ENCODE measurements around the gene GOLGA6L1. TPM values are rescaled to one million over a fixed set of nuclear protein-coding genes. Genes with fewer than 3 reads are reported as not detected.
"Not testable (repeated sequence)": the region's sequence is repeated elsewhere in the genome, so short reads cannot be mapped to it uniquely, and the experiment has no call there.

Gene GOLGA6L1
- total RNA-seq, 1 experiment from 2014 or later = not detected

DNA sequence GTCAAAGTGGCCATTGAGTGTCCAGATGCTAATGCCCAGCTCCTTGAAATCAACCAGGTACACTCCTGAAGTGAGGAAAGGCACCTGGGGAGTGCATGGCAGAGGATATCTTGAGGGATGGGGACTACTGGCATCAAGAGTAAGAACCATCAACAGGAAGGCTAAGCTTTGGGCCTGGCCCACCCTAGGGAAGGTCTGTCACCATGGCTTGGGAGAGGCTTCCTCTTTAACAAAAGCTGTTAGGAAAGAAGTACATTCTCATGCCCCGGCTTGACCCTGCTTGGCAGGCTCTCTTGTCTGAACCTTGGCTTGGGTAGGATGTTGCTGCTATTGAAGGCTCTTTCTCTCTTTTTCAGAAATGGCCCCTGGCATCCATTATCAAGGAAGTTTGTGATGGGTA, 53.5 kb downstream of the GOLGA6L1 start:
- peaks cover 6% of the 10 kb centered on the region; the same call in 1 of the 2 replicates for H3K27me3 ChIP-seq (ENCODE audit: control insufficient read depth, insufficient read depth, low read length)
- H3K27ac ChIP-seq (ENCODE audit: low read length) = no peak overlapping the region
- no peak for DNase-seq (ENCODE audit: low read depth, low spot score)
- no peak overlapping the region for H3K4me3 ChIP-seq (ENCODE audit: low read depth in 2 of 2, low read length in 2 of 2)
- H3K36me3 ChIP-seq (ENCODE audit: control insufficient read depth, insufficient read depth, low read length) = no peaks in the 10 kb centered on the region
- ChIA-PET CTCF (no interaction called here), POLR2A (no interaction called here)
- H3K4me1 ChIP-seq (ENCODE audit: control insufficient read depth, insufficient read depth, low read length) = no peaks in the 10 kb centered on the region
- in situ Hi-C loops (cut with HindIII; ENCODE audit: low pct_unique_long_range_greater_than_20kb, low sequenced_read_pairs) (no loop called here), intact Hi-C loops (cut with micrococcal nuclease; ENCODE audit: unreplicated experiment) (no loop called here)
- ATAC-seq = no peak
- no peaks in the 10 kb centered on the region for H3K9me3 ChIP-seq (ENCODE audit: control insufficient read depth, insufficient read depth, low read depth, low read length)
- BruUV-seq (replicated peaks) = no TSS peak
- TF ChIP-seq TCF7L2 (IDR thresholded peaks at IDR 0.05; ENCODE audit: low read depth, low read length) (no peak), POLR2AphosphoS5 (IDR thresholded peaks at IDR 0.05; ENCODE audit: low read depth, low read length) (no peak), SIN3A (IDR thresholded peaks at IDR 0.05; ENCODE audit: borderline replicate concordance, insufficient read depth, low read depth, low read length) (no peak)
- TF ChIP-seq, protein P1, sequence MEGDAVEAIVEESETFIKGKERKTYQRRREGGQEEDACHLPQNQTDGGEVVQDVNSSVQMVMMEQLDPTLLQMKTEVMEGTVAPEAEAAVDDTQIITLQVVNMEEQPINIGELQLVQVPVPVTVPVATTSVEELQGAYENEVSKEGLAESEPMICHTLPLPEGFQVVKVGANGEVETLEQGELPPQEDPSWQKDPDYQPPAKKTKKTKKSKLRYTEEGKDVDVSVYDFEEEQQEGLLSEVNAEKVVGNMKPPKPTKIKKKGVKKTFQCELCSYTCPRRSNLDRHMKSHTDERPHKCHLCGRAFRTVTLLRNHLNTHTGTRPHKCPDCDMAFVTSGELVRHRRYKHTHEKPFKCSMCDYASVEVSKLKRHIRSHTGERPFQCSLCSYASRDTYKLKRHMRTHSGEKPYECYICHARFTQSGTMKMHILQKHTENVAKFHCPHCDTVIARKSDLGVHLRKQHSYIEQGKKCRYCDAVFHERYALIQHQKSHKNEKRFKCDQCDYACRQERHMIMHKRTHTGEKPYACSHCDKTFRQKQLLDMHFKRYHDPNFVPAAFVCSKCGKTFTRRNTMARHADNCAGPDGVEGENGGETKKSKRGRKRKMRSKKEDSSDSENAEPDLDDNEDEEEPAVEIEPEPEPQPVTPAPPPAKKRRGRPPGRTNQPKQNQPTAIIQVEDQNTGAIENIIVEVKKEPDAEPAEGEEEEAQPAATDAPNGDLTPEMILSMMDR (IDR thresholded peaks at IDR 0.05) = no peak
- TF ChIP-seq, protein P2, sequence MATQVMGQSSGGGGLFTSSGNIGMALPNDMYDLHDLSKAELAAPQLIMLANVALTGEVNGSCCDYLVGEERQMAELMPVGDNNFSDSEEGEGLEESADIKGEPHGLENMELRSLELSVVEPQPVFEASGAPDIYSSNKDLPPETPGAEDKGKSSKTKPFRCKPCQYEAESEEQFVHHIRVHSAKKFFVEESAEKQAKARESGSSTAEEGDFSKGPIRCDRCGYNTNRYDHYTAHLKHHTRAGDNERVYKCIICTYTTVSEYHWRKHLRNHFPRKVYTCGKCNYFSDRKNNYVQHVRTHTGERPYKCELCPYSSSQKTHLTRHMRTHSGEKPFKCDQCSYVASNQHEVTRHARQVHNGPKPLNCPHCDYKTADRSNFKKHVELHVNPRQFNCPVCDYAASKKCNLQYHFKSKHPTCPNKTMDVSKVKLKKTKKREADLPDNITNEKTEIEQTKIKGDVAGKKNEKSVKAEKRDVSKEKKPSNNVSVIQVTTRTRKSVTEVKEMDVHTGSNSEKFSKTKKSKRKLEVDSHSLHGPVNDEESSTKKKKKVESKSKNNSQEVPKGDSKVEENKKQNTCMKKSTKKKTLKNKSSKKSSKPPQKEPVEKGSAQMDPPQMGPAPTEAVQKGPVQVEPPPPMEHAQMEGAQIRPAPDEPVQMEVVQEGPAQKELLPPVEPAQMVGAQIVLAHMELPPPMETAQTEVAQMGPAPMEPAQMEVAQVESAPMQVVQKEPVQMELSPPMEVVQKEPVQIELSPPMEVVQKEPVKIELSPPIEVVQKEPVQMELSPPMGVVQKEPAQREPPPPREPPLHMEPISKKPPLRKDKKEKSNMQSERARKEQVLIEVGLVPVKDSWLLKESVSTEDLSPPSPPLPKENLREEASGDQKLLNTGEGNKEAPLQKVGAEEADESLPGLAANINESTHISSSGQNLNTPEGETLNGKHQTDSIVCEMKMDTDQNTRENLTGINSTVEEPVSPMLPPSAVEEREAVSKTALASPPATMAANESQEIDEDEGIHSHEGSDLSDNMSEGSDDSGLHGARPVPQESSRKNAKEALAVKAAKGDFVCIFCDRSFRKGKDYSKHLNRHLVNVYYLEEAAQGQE (IDR thresholded peaks at IDR 0.05; ENCODE audit: insufficient read depth in 1 of 2, low read depth in 2 of 2, low read length in 1 of 2) = no peak

DNA sequence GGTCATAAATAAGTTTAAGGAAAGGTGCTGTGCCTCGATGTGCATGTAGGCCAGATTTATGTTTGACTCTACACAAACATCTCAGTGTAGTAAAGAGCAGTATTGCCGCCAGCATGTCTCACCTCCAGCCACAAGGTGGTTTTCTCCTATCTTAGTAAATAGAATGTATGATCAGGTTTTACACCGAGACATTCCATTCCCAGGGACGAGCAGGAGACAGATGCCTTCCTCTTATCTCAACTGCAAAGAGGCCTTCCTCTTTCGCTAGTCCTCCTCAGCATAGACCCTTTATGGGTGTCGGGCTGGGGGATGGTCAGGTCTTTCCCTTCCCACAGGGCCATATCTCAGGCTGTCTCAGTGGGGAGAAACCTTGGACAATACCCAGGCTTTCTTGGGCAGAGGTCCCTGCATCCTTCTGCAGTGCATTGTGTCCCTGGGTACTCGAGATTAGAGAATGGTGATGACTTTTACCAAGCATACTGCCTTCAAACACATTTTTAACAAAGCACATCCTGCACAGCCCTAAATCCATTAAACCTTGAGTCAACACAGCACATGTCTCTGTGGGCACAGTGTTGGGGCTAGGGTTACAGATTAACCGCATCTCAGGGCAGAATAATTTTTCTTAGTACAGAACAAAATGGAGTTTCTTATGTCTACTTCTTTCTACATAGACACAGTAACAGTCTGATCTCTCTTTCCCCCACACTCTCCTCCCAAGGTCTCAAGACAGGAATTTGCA, 54.5 kb downstream of the GOLGA6L1 start:
- H3K4me3 ChIP-seq (ENCODE audit: low read depth in 2 of 2, low read length in 2 of 2); H3K9me3 ChIP-seq (ENCODE audit: control insufficient read depth, insufficient read depth, low read depth, low read length); CTCF ChIA-PET; H3K27ac ChIP-seq (ENCODE audit: low read length); H3K4me1 ChIP-seq (ENCODE audit: control insufficient read depth, insufficient read depth, low read length); POLR2A ChIA-PET; H3K36me3 ChIP-seq (ENCODE audit: control insufficient read depth, insufficient read depth, low read length); BruUV-seq (replicated peaks); ATAC-seq; H3K27me3 ChIP-seq (ENCODE audit: control insufficient read depth, insufficient read depth, low read length); DNase-seq (ENCODE audit: low read depth, low spot score); intact Hi-C loops (cut with micrococcal nuclease; ENCODE audit: unreplicated experiment); in situ Hi-C loops (cut with HindIII; ENCODE audit: low pct_unique_long_range_greater_than_20kb, low sequenced_read_pairs): not testable (repeated sequence)

DNA sequence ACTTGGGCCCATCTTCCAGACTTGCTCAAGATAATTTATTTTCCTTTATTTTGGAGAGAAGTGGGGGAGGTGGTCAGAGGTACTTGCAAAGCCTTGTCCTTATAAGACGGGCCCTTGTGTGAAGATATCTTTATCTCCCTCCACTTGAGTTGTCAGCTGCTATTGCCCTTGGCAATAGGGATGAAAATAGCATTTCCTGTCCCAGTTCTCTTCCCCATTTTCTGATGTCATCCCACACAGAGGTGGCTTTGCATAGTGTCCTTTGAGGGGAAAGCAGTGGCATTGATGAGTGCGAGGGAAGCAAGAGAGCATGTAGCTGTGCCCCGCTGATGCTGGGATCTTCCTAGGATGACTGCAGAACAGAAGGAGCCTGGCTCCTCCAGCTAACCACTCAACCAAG, 55.4 kb downstream of the GOLGA6L1 start:
- CTCF ChIA-PET = no interaction called here
- POLR2A ChIA-PET = no interaction called here
- TF ChIP-seq, protein P1 (IDR thresholded peaks at IDR 0.05) = no peak
- TF ChIP-seq, protein P2 (IDR thresholded peaks at IDR 0.05; ENCODE audit: insufficient read depth in 1 of 2, low read depth in 2 of 2, low read length in 1 of 2) = no peak
- TF ChIP-seq POLR2AphosphoS5 (IDR thresholded peaks at IDR 0.05; ENCODE audit: low read depth, low read length) = no peak
- TF ChIP-seq SIN3A (IDR thresholded peaks at IDR 0.05; ENCODE audit: borderline replicate concordance, insufficient read depth, low read depth, low read length) = no peak
- TF ChIP-seq TCF7L2 (IDR thresholded peaks at IDR 0.05; ENCODE audit: low read depth, low read length) = no peak
- Histone ChIP-seq H3K36me3 (ENCODE audit: control insufficient read depth, insufficient read depth, low read length) (no peaks in the 10 kb centered on the region), H3K4me3 (ENCODE audit: low read depth in 2 of 2, low read length in 2 of 2) (no peak overlapping the region), H3K27me3 (ENCODE audit: control insufficient read depth, insufficient read depth, low read length) (peaks cover 1% of the 10 kb centered on the region; the same call in 1 of the 2 replicates), H3K4me1 (ENCODE audit: control insufficient read depth, insufficient read depth, low read length) (no peaks in the 10 kb centered on the region), H3K27ac (ENCODE audit: low read length) (no peak overlapping the region), H3K9me3 (ENCODE audit: control insufficient read depth, insufficient read depth, low read depth, low read length) (no peaks in the 10 kb centered on the region)
- no peak for ATAC-seq
- intact Hi-C loops (cut with micrococcal nuclease; ENCODE audit: unreplicated experiment) (no loop called here), in situ Hi-C loops (cut with HindIII; ENCODE audit: low pct_unique_long_range_greater_than_20kb, low sequenced_read_pairs) (no loop called here)
- no TSS peak for BruUV-seq (replicated peaks)
- no peak for DNase-seq (ENCODE audit: low read depth, low spot score)
